HL-60 (cell line): Measurements from ENCODE around the gene DOCK6.

ENCODE experiments used
- DNase-seq, 2 experiments: peaks; one replicate each; pipeline ENCODE4 v3.0.0-alpha.2; 2010 to 2020; ENCODE audit warnings: low read depth in 1 of 2, low spot score in 1 of 2
- H3K27ac ChIP-seq: fragments of 250-450 bp; sonication (Bioruptor Pico); replicated peaks from 2 replicates; pipeline ENCODE4 v1.5.1; 2020; ENCODE audit warnings: mild to moderate bottlenecking, moderate library complexity
- H3K27me3 ChIP-seq: fragments of 250-450 bp; sonication (Bioruptor Pico); 2 replicates; pipeline ENCODE4 v1.5.1; 2021; ENCODE audit warnings: mild to moderate bottlenecking, moderate library complexity; ENCODE audit not compliant: insufficient read depth, poor library complexity, severe bottlenecking
- H3K4me3 ChIP-seq: replicated peaks from 2 replicates; pipeline ENCODE4 v1.5.1; 2011; ENCODE audit warnings: mild to moderate bottlenecking, control low read depth, low read length; ENCODE audit not compliant: insufficient read depth
- CTCF ChIP-seq: IDR thresholded peaks from one replicate; pipeline ENCODE4 v1.5.1; 2011; ENCODE audit warnings: low read length, control low read depth, inconsistent platforms; ENCODE audit not compliant: insufficient read depth
- GABPA ChIP-seq: IDR thresholded peaks from 2 replicates; pipeline ENCODE4 v1.6.1; 2012; ENCODE audit warnings: low read depth
- POLR2AphosphoS5 ChIP-seq: IDR thresholded peaks from 2 replicates; pipeline ENCODE4 v1.6.1; 2012; ENCODE audit warnings: low read depth
- REST ChIP-seq: IDR thresholded peaks from 2 replicates; pipeline ENCODE4 v1.6.1; 2012; ENCODE audit warnings: low read depth; ENCODE audit not compliant: insufficient replicate concordance
- SPI1 ChIP-seq: IDR thresholded peaks from 2 replicates; pipeline ENCODE4 v1.6.1; 2012; ENCODE audit warnings: low read depth, mild to moderate bottlenecking, borderline replicate concordance

DOCK6 gene

GRCh38 chr19:11168568-11168967 is 93.8 kb downstream of the DOCK6 start:
- TF ChIP-seq REST (no peak), GABPA (no peak), POLR2AphosphoS5 (no peak), SPI1 (no peak), CTCF (no peak)
- Histone ChIP-seq H3K27ac (no peak overlapping the region), H3K4me3 (no peak overlapping the region), H3K27me3 (no peaks in the 10 kb centered on the region)
- DNase-seq: no peak

GRCh38 chr19:11166281-11167142 is 95.8 kb downstream of the DOCK6 start:
- no peaks in the 10 kb centered on the region for H3K27me3 ChIP-seq
- DNase-seq: no peak
- no peak for TF ChIP-seq SPI1
- H3K27ac ChIP-seq: no peak overlapping the region
- no peak overlapping the region for H3K4me3 ChIP-seq

- Histone ChIP-seq H3K4me3 (no peak overlapping the region), H3K27ac (no peak overlapping the region)
- DNase-seq: no peak
Observed at GRCh38 chr19:11165486-11166030, 96.8 kb downstream of the DOCK6 start.

More at GRCh38 chr19:11165486-11166030, 96.8 kb downstream of the DOCK6 start:
- TF ChIP-seq REST (no peak), CTCF (no peak), GABPA (no peak), SPI1 (no peak), POLR2AphosphoS5 (no peak)
- no peaks in the 10 kb centered on the region for H3K27me3 ChIP-seq
